ENCODE measurements around the gene ATRAID.

Gene ATRAID

DNA sequence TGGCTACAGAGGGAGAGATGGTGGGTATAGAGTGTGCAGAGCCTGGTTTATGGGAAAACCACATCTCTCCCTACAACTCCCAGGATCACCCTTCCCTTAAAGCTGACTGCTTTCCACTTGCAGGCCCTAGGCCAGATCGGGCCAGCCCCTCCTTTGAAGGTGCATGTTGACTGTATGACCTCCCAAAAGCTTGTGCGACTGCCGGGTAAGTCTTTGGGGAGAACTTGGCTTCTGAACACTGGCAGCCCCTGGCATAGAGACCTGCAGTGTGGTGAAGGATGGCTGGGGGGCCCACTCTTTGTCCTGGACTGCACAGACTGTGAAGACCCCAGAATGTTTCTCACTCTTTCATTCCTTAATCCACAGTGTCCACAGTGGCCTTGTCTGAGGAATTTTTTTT, 24.8 kb downstream of the ATRAID start:
- no peak for FAIRE-seq
- DNase-seq (ENCODE audit: insufficient read length, low spot score), result no peak
- TF ChIP-seq, protein P1, sequence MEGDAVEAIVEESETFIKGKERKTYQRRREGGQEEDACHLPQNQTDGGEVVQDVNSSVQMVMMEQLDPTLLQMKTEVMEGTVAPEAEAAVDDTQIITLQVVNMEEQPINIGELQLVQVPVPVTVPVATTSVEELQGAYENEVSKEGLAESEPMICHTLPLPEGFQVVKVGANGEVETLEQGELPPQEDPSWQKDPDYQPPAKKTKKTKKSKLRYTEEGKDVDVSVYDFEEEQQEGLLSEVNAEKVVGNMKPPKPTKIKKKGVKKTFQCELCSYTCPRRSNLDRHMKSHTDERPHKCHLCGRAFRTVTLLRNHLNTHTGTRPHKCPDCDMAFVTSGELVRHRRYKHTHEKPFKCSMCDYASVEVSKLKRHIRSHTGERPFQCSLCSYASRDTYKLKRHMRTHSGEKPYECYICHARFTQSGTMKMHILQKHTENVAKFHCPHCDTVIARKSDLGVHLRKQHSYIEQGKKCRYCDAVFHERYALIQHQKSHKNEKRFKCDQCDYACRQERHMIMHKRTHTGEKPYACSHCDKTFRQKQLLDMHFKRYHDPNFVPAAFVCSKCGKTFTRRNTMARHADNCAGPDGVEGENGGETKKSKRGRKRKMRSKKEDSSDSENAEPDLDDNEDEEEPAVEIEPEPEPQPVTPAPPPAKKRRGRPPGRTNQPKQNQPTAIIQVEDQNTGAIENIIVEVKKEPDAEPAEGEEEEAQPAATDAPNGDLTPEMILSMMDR (IDR thresholded peaks at IDR 0.05; ENCODE audit: insufficient read depth, missing control alignments), result no peak

DNA sequence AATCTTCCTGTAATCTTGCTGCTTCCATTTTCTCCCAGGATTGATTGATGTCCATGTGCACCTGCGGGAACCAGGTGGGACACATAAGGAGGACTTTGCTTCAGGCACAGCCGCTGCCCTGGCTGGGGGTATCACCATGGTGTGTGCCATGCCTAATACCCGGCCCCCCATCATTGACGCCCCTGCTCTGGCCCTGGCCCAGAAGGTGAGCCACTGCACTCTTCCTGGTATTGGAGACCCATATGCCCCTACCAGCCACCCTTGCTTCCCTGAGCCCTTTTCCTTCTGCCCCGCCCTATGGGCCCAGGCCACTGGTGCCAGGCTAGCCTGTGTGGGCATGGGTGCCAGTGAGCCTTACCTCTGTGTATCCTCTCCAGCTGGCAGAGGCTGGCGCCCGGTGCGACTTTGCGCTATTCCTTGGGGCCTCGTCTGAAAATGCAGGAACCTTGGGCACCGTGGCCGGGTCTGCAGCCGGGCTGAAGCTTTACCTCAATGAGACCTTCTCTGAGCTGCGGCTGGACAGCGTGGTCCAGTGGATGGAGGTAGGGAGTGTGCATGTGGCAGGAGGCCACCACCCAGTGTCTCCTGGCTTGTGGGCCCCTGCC, 25.6 kb downstream of the ATRAID start:
- no peak for FAIRE-seq
- no peak for DNase-seq (ENCODE audit: insufficient read length, low spot score)

DNA sequence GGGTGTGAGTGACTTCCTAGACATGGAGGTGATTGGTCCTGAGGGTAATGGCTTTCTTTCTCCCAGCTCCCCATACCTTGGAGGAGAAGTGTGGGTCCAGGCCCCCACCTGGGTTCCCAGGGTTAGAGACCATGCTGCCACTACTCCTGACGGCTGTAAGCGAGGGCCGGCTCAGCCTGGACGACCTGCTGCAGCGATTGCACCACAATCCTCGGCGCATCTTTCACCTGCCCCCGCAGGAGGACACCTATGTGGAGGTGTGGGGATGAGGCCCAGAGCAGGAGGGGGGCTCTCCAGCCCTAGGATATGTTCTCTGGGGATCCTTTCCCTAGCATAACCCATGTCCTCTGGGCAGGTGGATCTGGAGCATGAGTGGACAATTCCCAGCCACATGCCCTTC, 27.1 kb downstream of the ATRAID start:
- TF ChIP-seq, protein P1 (IDR thresholded peaks at IDR 0.05; ENCODE audit: insufficient read depth, missing control alignments), result no peak
- no peak for DNase-seq (ENCODE audit: insufficient read length, low spot score)
- no peak for FAIRE-seq

More for the DNA sequence above, 25.6 kb downstream of the ATRAID start:
- TF ChIP-seq, protein P1 (IDR thresholded peaks at IDR 0.05; ENCODE audit: insufficient read depth, missing control alignments), result no peak

DNA sequence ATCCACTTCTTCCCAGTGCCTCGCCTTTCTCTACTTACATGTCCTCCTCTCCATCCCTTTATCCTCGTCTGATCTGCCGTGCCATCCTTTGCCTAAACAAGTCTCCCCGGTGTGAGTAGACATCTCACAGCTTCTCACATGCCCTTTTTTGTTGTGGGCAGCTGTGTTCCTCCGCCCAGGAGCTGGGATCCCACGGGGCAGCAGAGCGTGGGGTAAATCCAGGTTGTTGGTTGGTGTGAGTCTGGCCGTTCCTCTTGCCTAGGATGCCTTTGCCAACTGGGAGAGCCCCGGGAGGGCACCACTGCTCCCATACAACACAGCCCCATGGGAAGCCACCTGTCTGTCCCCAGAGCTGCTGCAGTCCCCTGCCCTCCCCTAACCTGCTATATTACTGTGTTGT, 28.6 kb downstream of the ATRAID start:
- DNase-seq (ENCODE audit: insufficient read length, low spot score) (no peak), FAIRE-seq (no peak)
- TF ChIP-seq, protein P1 (IDR thresholded peaks at IDR 0.05; ENCODE audit: insufficient read depth, missing control alignments), result no peak

DNA sequence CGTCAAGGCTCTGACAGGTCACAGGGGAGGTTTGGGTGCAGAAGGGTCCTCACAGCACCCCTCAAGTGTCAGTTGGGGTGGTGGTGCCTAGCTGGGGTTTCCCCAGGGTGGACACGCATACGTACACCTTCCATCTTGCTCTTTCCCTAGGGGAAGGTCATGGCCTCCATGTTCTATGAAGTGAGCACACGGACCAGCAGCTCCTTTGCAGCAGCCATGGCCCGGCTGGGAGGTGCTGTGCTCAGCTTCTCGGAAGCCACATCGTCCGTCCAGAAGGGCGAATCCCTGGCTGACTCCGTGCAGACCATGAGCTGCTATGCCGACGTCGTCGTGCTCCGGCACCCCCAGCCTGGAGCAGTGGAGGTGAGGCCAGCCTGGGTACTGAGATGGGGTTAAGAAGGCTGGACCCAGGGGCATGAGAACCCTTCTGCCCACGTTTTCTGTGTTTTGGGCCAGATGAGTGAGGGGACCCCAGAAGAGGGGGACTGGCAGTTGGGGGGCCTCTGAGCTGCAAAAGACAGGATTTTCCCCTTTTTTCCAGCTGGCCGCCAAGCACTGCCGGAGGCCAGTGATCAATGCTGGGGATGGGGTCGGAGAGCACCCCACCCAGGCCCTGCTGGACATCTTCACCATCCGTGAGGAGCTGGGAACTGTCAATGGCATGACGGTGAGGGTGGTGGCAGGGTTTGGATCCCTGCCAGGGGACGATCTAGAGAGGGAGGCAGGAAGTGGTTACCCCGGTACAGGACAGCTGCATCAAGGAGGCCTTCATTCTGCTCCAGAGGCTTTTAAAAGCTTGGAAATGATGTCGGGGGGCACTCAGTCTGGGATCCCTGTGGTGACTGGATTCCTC, 30.1 kb downstream of the ATRAID start:
- TF ChIP-seq, protein P1 (IDR thresholded peaks at IDR 0.05; ENCODE audit: insufficient read depth, missing control alignments), result no peak
- DNase-seq (ENCODE audit: insufficient read length, low spot score) (no peak), FAIRE-seq (no peak)

DNA sequence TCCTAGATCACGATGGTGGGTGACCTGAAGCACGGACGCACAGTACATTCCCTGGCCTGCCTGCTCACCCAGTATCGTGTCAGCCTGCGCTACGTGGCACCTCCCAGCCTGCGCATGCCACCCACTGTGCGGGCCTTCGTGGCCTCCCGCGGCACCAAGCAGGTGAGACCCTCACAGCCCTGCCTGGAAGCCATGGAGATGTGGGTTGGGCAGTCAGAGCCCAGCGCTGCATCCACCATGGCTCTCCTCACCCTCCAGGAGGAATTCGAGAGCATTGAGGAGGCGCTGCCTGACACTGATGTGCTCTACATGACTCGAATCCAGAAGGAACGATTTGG, 30.7 kb downstream of the ATRAID start:
- TF ChIP-seq, protein P1 (IDR thresholded peaks at IDR 0.05; ENCODE audit: insufficient read depth, missing control alignments), result no peak
- DNase-seq (ENCODE audit: insufficient read length, low spot score) (no peak), FAIRE-seq (no peak)
